Ovary (tissue), 9 donors: ENCODE data around the gene IL17RD. TPM values are rescaled to one million over a fixed set of nuclear protein-coding genes. Genes with fewer than 3 reads are reported as not detected.

Source experiments
- DNase-seq, 5 donors: peaks; one replicate each; pipeline ENCODE4 v3.0.0-alpha.2; 2019 to 2020
- H3K27ac ChIP-seq, 2 donors: fragments of 200-600 bp; one replicate each; pipeline versions ENCODE4 v1.5.1 to v1.8.0; 2019 to 2022
- H3K27me3 ChIP-seq: fragments of 200-600 bp; one replicate; pipeline ENCODE4 v1.8.0; 2022
- H3K36me3 ChIP-seq: fragments of 200-600 bp; sonication (generic); one replicate; pipeline ENCODE4 v1.5.1; 2019
- H3K4me1 ChIP-seq: one replicate; pipeline ENCODE4 v1.8.1; 2013; ENCODE audit warnings: mild to moderate bottlenecking, moderate library complexity; ENCODE audit not compliant: insufficient read depth
- H3K4me3 ChIP-seq: fragments of 200-600 bp; sonication (generic); one replicate; pipeline ENCODE4 v1.5.1; 2017
- H3K9me3 ChIP-seq, 2 donors: fragments of 200-600 bp in 1 of 2; sonication (generic) in 1 of 2; one replicate each; pipeline versions ENCODE4 v1.5.1 to v1.8.1; 2013 to 2019; ENCODE audit warnings: mild to moderate bottlenecking in 1 of 2, moderate library complexity in 1 of 2
- CTCF ChIP-seq, 3 donors: fragments of 450-650 bp in 2 of 3; fragments of 200-600 bp in 1 of 3; IDR thresholded peaks; one replicate each; pipeline versions ENCODE4 v1.5.1 to v1.8.0; 2016 to 2022; ENCODE audit warnings: antibody characterized with exemption in 3 of 3, mild to moderate bottlenecking in 1 of 3
- EP300 ChIP-seq: sonication (generic); formaldehyde crosslinking; IDR thresholded peaks from one replicate; pipeline ENCODE4 v1.6.1; 2017; ENCODE audit warnings: antibody characterized with exemption
- POLR2A ChIP-seq: fragments of 450-650 bp; IDR thresholded peaks from one replicate; pipeline ENCODE4 v1.6.1; 2017; ENCODE audit warnings: antibody characterized with exemption, mild to moderate bottlenecking, moderate library complexity
- WGBS, 3 donors: extraction: QIAGEN DNeasy Blood & Tissue Kit in 1 of 3; methylation state at CpG; one replicate each; pipeline versions ENCODE4 v1.1.5 to v1.1.7; 2013 to 2017; 5-methylcytosine and 5-hydroxymethylcytosine counted together
- intact Hi-C, 4 donors: fragments of 100-400 bp; cut with DNase I; formaldehyde crosslinking; loops; one replicate each; pipeline versions ENCODE4 v1.11.0 to v1.15.1; 2022 to 2023
- polyA plus RNA-seq, 2 donors: library from polyadenylated mRNA; stranded (reverse); fragments of 200-250 nt in 1 of 2; fragments of 350-450 nt in 1 of 2; fragmentation: Illumina TruSeq in 1 of 2; extraction: RNeasy Lipid Tissue Mini Kit (QIAGEN cat#74804) in 1 of 2; gene quantifications; one replicate each; pipeline ENCODE4 v1.2.3, GENCODE V29; 2013 to 2014
- total RNA-seq, 7 donors: library from RNA; depleted of rRNA in 2 of 7; stranded (reverse); fragments of >200 nt in 2 of 7; fragmentation: NEBNext Ultra II Directional in 3 of 7; extraction: Animal tissue kit (Norgen Biotek cat#: 25700) in 3 of 7; gene quantifications; one replicate each; pipeline versions ENCODE4 v1.1.0 to v1.2.4, GENCODE V29; 2016 to 2023
- donor health status: DM: no; HTN: no; CAD: no; lungs with moderate emphysema.
- donor health status: DM: no; HTN: no; CAD: no.
- donor health status: Bipolar disorder and iron deficiency.
- donor health status: DM: yes; HTN: yes; CAD: no.
- donor health status: DM: no; HTN: no; CAD: no.
- donor health status: DM: yes; HTN: yes; CAD: no.

The IL17RD gene
- total and polyA plus RNA-seq, 9 donors, result 10.7 to 35.8 (median 21.8) TPM

- Histone ChIP-seq H3K4me1 (peaks cover 1% of the 10 kb centered on the region), H3K27ac (no peak overlapping the region)
- DNase-seq, result no peak
Observed at GRCh38 chr3:57144952-57145351, 20.2 kb downstream of the IL17RD start.

GRCh38 chr3:57143886-57144459 is 21.2 kb downstream of the IL17RD start:
- no peak for TF ChIP-seq CTCF (IDR thresholded peaks at IDR 0.05)
- TF ChIP-seq POLR2A, result no peak
- TF ChIP-seq EP300, result no peak

More at GRCh38 chr3:57144952-57145351, 20.2 kb downstream of the IL17RD start:
- no peaks in the 10 kb centered on the region for H3K9me3 ChIP-seq
- intact Hi-C loops, result no loop called here
- 77 to 85% (median 84%) methylated on average over 3 of the region's 3 CpGs for WGBS, 3 donors
- TF ChIP-seq CTCF (IDR thresholded peaks at IDR 0.05) (no peak), EP300 (no peak), POLR2A (no peak)
- no peak overlapping the region for H3K4me3 ChIP-seq
- H3K36me3 ChIP-seq, result no peaks in the 10 kb centered on the region
- no peaks in the 10 kb centered on the region for H3K27me3 ChIP-seq

GRCh38 chr3:57142411-57142723 is 22.8 kb downstream of the IL17RD start:
- WGBS, 3 donors, result 12 to 32% (median 14%) methylated on average over 11 of the region's 11 CpGs
- peak in 1 of 5 donors; percentile 54 for DNase-seq

More at GRCh38 chr3:57143886-57144459, 21.2 kb downstream of the IL17RD start:
- H3K27me3 ChIP-seq, result no peaks in the 10 kb centered on the region
- 89 to 92% (median 91%) methylated on average over 4 of the region's 4 CpGs for WGBS, 3 donors
- no peaks in the 10 kb centered on the region for H3K9me3 ChIP-seq
- H3K36me3 ChIP-seq, result no peaks in the 10 kb centered on the region
- H3K4me1 ChIP-seq, result peaks cover 1% of the 10 kb centered on the region
- no peak for DNase-seq
- no peak overlapping the region for H3K27ac ChIP-seq
- H3K4me3 ChIP-seq, result no peak overlapping the region
- intact Hi-C loops, result no loop called here

GRCh38 chr3:57141719-57142410 is 23.3 kb downstream of the IL17RD start:
- 6 to 19% (median 17%) methylated on average over 5 of the region's 5 CpGs for WGBS, 3 donors
- H3K36me3 ChIP-seq, result no peaks in the 10 kb centered on the region
- no peaks in the 10 kb centered on the region for H3K9me3 ChIP-seq
- H3K4me1 ChIP-seq, result no peaks in the 10 kb centered on the region
- intact Hi-C loops, result no loop called here
- H3K4me3 ChIP-seq, result no peak overlapping the region
- TF ChIP-seq CTCF (IDR thresholded peaks at IDR 0.05) (no peak), POLR2A (no peak), EP300 (no peak)
- DNase-seq, result no peak
- peak overlapping the region; percentile 5 to 8 for H3K27ac ChIP-seq
- no peaks in the 10 kb centered on the region for H3K27me3 ChIP-seq

More at GRCh38 chr3:57142411-57142723, 22.8 kb downstream of the IL17RD start:
- H3K9me3 ChIP-seq, result no peaks in the 10 kb centered on the region
- H3K4me1 ChIP-seq, result no peaks in the 10 kb centered on the region
- intact Hi-C loops, result no loop called here
- no peaks in the 10 kb centered on the region for H3K36me3 ChIP-seq
- TF ChIP-seq CTCF (IDR thresholded peaks at IDR 0.05) (no peak), POLR2A (no peak), EP300 (no peak)
- H3K27me3 ChIP-seq, result no peaks in the 10 kb centered on the region
- no peak overlapping the region for H3K4me3 ChIP-seq
- peak overlapping the region; percentile 5 to 8 for H3K27ac ChIP-seq
